DMS53 (cell line): ENCODE results near the gene KLK11.
A peak's percentile ranks its signal among the peaks of the same experiment; 100 is the strongest.
"Not testable (repeated sequence)": the region's sequence is repeated elsewhere in the genome, so short reads cannot be mapped to it uniquely, and the experiment has no call there.

Experiments used
- DNase-seq: peaks from one replicate; lab custom pipeline; 2025; lab: John Stamatoyannopoulos, UW

The KLK11 gene

GRCh38 chr19:51003316-51003715 lies 23.1 kb downstream of the KLK11 start:
- DNase-seq = no peak

GRCh38 chr19:51002542-51003311 lies 23.7 kb downstream of the KLK11 start:
- peak; percentile 46 for DNase-seq

GRCh38 chr19:51002089-51002532 lies 24.3 kb downstream of the KLK11 start:
- no peak for DNase-seq

DNA sequence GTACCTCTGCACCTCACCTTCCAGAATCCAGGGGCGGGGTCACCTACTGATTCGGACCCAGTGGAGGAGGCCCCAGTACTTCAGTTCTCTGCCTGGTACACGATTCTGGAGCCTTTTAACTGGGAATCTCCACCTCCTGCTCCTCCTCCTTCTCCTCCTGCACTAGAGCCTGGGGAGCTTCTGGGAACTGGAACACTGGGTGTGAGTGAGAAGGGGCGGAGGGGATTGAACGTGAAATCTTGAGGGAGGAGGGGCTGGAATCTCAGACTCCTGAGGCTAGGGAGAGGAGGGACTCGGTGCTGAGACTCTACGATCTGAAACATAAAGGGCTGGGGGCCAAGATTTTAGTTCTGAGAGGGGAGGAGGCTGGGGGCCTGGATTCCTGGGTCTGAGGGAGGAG lies 24.9 kb downstream of the KLK11 start, which contains the start of gene KLK8:
KLK8 (minus strand) TSS at position 90 of the 400 bp plus-strand sequence. CDS start 437 bp downstream, outside the sequence.
- no peak for DNase-seq

DNA sequence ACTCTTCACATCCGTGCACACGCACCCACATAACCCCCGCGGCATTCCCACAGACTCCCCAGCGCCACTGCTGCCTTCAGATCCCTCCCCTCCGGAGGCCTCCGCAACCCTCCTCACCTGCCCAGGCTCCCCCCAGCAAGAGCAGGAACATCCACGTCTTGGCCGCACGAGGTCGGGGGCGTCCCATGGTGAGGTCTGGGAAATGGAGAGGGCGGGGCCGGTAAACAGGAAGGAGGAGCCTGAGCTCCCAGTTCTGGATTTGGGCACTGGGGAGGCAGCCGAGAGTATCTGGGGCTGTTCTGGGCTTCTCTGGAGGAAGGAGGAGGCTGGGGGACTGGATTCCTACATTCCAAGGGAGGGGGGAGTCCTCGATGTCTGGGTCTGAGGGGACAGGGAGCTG lies 25.4 kb downstream of the KLK11 start:
- DNase-seq = no peak

DNA sequence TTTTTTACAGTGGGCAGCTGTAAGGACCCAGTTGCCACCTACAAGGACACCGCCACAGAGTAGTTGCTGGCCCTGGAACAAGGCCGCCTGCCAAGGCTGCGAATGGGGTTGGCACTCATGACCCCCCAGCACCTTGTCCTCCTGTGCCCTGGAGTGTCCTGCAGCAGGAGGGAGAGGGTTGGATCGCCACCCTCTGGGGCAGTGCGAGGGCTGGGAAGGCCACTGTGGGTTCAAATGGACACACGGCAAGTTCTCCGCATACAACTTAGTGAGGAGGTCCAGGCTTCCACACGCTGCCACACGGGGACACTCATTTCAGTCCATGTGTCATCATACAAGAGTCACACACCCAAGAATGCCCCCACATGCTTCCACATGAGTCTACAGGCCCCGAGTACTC lies 26.0 kb downstream of the KLK11 start:
- DNase-seq = no peak

GRCh38 chr19:50998686-50999085 lies 27.7 kb downstream of the KLK11 start:
- no peak for DNase-seq

DNA sequence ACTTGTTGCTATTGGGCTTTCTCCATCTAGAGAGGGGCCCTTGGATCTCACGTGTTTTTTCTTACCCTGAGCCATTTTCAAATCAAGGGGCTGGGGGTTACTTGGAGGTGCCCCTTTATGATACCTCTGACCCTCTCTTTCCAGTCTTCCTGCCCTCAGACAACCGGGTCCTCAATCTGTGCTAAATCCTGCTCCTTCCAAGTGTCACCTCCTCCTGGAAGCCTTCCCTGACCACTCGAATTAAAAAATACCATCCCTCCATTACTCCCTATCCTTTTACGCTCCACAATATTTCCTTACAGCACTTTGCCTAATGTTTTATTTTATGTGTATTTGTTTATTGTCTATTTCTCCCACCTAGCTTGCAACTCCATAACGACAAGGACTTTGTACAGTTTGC lies 28.4 kb downstream of the KLK11 start:
- DNase-seq = no peak

DNA sequence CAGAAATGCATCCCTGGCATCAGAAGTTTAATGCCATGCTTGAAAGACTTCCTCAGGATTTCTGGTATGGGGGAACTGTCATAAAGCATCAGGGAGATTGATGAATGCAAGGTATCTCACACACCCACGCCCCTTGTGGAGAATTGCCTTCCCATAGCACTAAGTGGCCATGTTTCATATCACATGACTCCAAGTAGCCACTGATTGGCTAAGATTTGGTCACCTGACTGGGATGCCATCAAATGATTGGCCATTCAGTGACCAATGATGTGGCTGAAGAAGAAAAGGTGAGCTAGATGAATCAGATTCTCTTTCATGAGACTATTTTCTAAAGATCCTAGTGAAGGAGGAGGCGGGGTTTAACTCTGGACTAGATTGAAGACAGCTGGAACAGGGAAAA lies 32.3 kb downstream of the KLK11 start:
- peak; percentile 26 for DNase-seq

DNA sequence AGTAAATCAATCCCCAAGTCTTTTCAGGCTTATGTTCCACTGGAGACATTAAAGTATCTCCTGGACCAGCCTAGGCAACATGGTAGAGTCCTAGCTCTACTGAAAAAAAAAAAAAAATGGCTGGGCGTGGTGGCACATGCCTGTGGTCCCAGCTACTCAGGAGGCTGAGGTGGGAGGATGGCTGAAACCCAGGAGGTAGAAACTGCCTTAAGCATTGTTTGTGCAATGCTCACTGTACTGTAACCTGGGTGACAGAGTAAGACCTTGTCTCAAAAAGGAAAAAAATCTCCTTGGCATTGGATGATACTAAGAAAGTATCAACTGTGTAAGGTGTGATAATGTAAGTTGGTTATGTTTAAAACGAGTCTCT lies 33.8 kb downstream of the KLK11 start:
- DNase-seq = no peak

DNA sequence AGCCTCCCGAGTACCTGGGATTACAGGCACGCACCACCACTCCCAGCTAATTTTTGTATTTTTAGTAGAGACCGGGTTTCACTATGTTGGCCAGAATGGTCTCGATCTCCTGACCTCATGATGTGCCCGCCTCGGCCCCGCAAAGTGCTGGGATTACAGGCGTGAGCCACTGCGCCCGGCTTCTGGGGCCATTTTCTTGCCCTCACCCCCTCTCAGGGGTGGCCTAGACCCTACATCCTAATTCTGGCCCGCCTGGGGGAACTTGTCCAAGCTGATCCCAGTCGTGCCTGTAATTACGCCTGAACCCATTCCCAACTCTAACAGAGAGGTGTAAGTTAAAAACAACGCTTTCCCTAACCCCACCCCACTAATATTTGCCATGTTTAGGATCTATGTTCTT lies 42.0 kb downstream of the KLK11 start:
- not testable (repeated sequence) for DNase-seq

DNA sequence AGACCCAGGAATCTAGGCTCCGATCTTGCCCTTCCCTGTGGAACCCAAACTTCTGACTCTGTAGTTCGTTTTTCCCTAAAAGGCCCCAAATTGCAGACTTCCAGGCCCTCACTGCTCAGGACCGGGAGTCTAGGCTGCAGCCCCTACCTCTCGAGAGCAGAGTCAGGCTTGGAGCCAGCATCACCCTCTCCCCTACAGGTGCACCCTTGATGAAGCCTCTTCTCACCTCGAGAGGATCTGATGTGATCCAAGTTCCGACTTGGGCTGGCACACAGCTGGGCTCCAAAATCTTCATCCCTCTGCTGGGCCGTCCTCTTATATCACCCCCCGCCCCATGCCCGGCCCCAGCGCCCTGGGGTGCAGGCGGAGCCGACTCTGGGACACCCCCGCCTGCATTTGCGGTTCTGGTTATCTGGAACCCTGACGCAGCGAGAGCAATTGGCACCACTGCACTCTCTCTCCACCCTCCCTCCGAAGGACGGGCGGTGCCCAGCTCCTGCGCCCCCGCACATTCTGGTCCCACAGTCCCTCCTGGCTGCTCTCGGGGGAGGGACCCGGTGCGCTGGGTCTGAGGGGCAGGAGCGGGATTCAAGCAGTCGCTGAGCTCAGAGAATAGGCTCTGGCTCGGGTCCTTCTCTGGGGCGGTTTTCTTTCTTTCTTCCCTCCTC lies 42.7 kb downstream of the KLK11 start, which contains the start of gene KLK7:
KLK7 (minus strand) TSS at position 293 of the 668 bp plus-strand sequence. CDS start 1,518 bp downstream, outside the sequence.
- DNase-seq = no peak

GRCh38 chr19:50982186-50982585 lies 44.2 kb downstream of the KLK11 start:
- DNase-seq = no peak

- no peak for DNase-seq
Measured at GRCh38 chr19:50981587-50982146, 44.7 kb downstream of the KLK11 start.

DNA sequence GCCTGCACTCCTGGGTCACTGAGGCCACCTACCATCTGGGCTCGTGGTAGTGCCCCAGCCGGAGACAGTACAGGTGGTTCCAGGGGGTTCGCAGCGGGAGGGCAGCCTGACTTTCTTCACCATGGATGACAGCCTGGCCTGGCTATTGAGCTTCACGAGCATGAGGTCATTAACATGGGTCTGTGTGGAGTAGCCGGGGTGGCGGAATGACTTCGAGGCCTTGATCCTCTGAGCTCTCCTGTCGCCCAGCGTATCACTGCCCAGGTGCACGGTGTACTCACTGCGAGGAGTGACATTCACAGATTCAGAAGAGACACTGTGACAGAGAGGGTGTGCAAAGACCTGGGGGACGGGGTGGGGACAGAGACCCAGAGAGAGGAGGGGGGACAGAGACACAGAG lies 46.2 kb downstream of the KLK11 start:
- DNase-seq = peak; percentile 25

DNA sequence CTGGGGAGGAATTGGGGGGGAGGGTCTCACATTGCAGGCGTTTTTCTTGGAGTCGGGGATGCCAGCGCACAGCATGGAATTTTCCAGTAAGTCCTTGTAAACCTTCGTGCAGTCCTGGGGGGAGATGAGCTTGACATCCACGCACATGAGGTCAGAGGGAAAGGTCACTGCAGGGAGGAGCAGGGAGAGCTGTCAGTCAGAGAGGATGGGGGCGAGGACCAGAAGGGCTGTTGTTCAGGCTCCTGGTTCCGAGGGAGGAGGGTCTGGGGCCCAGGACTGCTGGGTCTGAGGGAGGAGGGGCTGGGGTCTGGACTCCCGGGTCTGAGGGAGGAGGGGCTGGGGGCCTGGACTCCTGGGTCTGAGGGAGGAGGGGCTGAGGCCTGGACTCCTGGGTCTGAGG lies 46.7 kb downstream of the KLK11 start:
- DNase-seq = no peak

DNA sequence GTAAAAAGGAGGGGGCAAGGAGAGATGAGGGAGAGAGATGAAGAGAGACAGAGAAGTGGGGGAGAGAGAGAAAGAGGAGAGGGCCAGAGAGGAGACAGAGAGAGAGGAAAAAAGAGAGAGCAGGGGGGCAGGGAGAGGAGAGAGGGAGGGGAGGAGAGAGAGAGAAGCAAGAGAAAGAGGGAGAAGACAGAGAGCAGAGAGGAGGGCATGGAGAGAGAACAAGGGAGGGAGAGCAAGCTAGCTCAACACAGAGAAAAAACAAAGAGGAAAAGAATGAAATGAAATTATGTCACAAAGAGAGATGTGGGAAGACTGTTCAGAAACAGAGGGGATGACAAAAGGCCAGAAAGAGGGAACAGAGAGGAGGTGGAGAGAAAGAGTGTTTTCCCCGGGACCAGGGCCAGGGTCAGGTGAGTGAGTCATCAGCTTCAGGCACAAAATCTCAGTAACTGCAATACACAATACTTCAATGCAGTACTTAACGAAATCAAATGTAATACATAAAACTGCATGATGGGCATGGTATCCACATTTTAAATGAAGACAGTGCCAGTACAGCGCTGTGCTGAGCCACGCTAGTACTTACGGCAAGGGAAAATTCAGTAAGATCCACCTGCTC lies 47.5 kb downstream of the KLK11 start:
- no peak for DNase-seq

DNA sequence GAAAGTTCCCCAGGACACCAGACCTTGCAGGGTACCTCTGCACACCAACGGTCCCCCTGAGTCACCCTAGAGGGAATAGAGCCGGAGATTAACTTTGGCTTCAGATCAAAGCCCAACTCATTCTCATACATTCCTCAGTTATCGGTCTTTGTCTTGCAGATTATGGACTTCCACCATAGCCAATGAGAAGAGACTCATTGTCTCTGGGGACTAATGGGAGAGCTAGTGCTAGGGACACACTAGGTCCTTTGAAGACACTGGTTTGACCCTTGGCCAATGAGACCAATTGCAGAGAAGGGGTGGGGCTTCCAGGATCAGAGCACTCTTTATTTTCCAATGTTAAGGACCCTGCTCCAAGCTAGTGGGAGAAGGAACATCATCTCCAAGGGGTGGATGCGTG lies 48.8 kb downstream of the KLK11 start:
- DNase-seq = no peak

GRCh38 chr19:50975766-50976165 lies 50.6 kb downstream of the KLK11 start:
- DNase-seq = peak; percentile 57

- DNase-seq = no peak
Measured at GRCh38 chr19:50974702-50975556, 51.5 kb downstream of the KLK11 start.

DNA sequence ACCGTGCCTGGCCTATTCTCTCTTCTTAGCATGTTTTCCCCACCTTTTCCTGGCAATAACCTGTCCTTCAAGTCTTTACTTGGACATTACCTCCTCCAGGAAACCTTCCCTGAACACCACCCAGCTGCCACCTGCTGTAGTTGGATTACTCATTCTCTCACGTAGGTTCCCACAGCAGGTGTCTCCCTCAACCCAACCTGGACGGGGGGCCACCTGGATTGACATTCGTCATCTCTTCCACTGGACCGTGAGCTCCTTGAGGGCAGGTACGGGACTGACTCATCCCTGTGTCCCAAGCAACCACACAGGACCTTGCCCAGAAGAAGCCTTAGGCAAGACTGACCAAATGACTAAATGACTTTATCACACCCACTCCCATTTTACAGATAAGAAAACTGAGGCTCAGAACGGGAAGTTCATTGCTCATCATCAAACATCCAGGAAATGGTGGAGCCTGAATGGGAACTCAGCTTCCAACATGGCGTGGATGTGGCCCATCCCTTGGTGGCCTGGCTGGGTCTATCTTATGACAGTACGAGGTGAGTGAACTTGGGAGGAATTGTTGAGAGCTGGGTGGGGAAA lies 53.5 kb downstream of the KLK11 start:
- peak; percentile 64 for DNase-seq
